OCI-LY7 (cell line): Measurements from ENCODE around the gene DIAPH1.

Experiments
- EZH2phosphoT487 ChIP-seq: fragments of 200-600 bp; sonication (generic); IDR thresholded peaks from 2 replicates; pipeline ENCODE4 v1.6.1; 2018; ENCODE audit warnings: low read depth, borderline replicate concordance, mild to moderate bottlenecking, mixed run types, antibody characterized with exemption, low read length, moderate library complexity, mixed read lengths
- TF ChIP-seq, protein P1 (sequence below): fragments of 200-600 bp; sonication (generic); conservative IDR thresholded peaks from 2 replicates; pipeline ENCODE4 v1.5.1; 2014; ENCODE audit warnings: mild to moderate bottlenecking, antibody characterized with exemption, low read length, moderate library complexity, mixed read lengths

DNA sequence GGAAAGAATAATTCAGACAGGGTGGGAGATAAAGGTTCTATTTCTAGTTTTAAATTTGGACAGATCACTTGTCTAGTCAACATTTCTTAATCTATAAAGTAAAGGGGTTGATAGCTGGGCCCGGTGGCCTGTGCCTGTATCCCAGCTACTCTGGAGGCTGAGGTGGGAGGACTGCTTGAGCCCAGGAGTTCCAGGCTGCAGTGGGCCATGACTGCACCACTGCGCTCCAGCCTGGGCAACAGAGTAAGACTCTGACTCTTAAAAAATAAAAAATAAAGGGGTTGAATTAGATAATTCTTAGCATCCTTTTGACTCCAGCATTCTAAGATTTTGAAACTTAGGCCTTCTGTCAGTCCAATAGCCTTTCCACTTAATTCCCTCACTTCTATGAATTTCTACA is 10.8 kb downstream of the DIAPH1 start:
- TF ChIP-seq, protein P1, sequence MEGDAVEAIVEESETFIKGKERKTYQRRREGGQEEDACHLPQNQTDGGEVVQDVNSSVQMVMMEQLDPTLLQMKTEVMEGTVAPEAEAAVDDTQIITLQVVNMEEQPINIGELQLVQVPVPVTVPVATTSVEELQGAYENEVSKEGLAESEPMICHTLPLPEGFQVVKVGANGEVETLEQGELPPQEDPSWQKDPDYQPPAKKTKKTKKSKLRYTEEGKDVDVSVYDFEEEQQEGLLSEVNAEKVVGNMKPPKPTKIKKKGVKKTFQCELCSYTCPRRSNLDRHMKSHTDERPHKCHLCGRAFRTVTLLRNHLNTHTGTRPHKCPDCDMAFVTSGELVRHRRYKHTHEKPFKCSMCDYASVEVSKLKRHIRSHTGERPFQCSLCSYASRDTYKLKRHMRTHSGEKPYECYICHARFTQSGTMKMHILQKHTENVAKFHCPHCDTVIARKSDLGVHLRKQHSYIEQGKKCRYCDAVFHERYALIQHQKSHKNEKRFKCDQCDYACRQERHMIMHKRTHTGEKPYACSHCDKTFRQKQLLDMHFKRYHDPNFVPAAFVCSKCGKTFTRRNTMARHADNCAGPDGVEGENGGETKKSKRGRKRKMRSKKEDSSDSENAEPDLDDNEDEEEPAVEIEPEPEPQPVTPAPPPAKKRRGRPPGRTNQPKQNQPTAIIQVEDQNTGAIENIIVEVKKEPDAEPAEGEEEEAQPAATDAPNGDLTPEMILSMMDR = no peak
- no peak for TF ChIP-seq EZH2phosphoT487
